GM19463 (cell line): ENCODE data around the gene PTGES.
"Not testable (repeated sequence)": the region's sequence is repeated elsewhere in the genome, so short reads cannot be mapped to it uniquely, and the experiment has no call there.

Experiments
- ATAC-seq: cut with Tn5 transposase; IDR thresholded peaks from one replicate; pipeline ENCODE4 v1.9.1; 2021; ENCODE audit warnings: mild to moderate bottlenecking, moderate library complexity; ENCODE audit not compliant: unreplicated experiment

PTGES gene, protein sequence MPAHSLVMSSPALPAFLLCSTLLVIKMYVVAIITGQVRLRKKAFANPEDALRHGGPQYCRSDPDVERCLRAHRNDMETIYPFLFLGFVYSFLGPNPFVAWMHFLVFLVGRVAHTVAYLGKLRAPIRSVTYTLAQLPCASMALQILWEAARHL

DNA sequence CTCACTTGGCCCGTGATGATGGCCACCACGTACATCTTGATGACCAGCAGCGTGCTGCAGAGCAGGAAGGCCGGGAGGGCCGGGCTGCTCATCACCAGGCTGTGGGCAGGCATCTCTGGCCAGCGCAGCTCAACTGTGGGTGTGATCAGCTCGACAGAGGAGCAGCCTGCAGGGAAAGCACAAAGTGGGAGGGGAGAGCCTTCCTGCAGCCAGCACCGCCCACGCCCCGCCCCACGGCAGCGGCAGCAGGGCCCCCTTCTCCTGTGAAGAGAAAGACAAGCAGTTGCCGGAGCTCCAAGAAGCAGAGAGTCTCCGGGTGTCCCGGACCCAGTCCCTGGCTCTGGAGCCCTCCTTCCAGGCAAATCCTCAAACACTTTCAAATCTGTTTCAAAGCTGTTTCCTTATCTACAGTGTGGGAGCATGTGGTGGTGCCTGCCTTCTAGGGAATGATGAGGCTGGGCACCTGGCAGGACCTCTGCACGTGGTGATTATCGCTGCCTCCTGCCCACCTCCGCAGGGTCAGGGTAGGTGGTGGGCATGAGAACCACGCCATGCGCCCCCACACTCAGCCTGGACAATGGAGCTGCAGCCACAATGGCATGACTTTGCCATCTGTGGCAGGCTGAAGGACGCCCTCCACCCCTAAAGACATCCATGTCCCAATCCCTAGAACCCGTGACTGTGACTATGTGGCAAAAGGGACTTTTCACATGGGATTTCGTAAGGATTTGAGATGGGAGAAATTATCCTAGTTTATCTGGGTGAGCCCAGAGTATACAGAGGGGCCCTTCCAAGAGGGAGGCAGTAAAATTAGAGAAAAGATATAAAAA is at the start of gene PTGES:
TSS of gene PTGES (minus strand) at position 143 of the 830 bp plus-strand sequence. CDS start at position 113, 30 bp downstream.
- ATAC-seq: no peak

DNA sequence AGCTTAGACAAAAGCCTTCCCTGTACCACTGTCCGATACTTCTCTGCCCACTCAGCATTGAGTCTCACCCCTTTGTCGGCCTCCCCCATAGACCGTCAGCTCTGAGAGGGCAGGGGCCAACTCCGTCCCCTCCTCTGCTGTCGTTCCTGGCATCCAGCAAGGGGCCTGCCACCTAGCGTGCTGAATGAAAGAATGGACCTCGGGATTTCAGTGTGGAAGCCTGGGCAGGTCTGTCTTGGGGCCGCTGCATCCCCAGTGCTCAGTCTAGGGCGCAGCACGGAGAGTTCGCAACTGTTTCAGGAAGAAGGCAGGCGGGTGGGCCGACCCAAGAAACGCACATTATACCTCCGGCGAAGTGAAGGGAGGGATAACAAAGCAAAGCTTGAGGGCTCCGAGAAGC is 48.7 kb upstream of the PTGES start:
- ATAC-seq: no peak

DNA sequence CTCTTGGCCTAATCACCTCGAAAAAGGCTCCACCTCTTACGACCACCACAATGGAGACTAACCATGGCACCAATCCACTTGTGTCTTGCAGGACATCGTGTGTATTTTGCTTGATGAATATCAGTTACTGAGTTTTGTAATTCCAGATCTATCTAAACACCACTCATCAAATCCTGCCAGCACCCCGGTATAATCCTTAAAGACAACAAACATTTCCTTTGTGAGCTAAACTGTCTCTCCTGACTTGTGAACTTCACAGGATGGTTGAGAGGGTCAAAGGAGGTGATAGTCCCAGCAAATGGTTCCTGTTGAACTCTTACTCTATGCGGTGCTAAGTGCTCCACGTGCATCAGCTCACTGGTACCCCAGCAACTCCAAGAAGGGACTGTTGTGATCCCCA is 46.1 kb upstream of the PTGES start:
- ATAC-seq: no peak

DNA sequence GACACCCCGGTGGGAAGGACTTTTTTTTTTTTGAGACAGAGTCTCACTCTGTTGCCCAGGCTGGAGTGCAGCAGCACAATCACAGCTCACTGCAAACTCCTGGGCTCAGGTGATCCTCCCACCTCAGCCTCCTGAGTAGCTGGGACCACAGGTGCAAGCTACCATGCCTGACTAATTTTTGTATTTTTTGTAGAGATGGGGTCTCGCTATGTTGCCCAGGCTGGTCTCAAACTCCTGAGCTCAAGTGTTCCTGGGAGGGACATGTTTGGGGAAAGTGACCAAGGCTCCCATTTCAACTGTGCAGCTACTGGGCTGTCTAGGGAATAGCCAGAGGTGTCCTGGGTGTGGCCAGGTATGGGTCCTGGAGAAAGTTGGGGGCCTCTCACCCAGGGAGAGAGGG is 43.2 kb upstream of the PTGES start:
- not testable (repeated sequence) for ATAC-seq

DNA sequence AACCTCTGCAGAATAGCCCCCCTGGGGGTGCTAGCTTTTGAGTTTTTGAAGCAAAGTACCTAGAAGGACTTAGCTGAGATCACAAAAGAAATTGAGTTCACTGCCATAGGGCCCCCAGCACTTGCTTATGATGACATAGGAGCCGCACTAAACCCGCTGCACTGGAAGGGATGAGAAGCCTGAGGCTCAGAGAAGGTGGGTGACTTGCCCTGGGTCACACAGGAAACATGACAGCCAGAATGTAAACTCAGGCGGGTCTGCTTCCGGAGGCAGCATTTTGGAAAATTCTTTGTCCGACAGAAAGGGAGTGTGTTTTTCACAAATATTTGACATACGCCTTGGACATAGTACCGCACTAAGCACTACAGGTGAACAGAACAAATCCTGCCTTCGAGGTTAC is 41.7 kb upstream of the PTGES start:
- no peak for ATAC-seq

DNA sequence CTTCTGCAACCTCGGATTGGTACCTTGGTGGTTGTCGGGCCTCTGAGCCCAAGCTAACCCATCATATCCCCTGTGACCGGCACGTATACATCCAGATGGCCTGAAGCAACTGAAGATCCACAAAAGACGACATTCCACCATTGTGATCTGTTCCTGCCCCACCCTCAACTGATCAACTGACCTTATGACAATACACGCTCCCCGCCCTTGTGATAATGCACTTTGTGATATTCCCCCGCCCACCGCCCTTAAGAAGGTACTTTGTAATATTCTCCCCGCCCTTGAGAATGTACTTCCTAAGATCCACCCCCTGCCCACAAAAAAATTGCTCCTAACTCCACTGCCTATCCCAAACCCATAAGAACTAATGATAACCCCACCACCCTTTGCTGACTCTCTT is 33.6 kb upstream of the PTGES start:
- ATAC-seq: no peak

DNA sequence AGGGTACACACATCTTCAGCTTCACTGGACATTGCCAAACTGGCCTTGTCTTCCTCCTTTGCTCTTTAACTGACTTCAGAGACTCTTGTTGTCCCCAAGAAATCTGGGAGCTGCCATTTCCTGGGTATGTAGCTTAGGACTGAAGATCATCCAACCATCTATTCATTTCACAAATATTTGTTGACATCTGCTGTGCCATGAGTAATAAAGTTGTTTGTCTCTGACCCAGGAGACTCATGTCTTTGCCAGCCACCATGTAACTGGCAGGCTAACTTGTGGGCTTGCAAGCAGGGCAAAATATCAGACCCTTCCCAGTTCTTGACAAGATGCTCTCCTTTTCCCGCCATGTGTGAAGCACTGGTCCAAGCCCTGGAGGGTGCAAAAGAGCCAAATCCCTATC is 33.0 kb upstream of the PTGES start:
- no peak for ATAC-seq

DNA sequence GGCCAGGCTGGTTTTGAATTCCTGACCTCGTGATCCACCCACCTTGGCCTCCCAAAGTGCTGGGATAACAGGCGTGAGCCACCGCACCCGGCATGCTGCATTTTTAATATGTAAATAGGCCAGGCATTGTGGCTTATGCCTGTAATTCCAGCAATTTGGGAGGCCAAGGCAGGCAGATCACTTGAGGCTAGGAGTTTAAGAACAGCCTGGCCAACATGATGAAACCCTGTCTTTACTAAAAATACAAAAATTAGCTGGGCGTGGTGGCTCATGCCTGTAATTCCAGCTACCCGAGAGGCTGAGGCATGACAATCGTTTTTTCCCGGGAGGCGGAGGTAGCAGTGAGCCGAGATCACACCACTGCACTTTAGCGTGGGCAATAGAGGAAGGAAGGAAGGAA is 32.1 kb upstream of the PTGES start:
- not testable (repeated sequence) for ATAC-seq

DNA sequence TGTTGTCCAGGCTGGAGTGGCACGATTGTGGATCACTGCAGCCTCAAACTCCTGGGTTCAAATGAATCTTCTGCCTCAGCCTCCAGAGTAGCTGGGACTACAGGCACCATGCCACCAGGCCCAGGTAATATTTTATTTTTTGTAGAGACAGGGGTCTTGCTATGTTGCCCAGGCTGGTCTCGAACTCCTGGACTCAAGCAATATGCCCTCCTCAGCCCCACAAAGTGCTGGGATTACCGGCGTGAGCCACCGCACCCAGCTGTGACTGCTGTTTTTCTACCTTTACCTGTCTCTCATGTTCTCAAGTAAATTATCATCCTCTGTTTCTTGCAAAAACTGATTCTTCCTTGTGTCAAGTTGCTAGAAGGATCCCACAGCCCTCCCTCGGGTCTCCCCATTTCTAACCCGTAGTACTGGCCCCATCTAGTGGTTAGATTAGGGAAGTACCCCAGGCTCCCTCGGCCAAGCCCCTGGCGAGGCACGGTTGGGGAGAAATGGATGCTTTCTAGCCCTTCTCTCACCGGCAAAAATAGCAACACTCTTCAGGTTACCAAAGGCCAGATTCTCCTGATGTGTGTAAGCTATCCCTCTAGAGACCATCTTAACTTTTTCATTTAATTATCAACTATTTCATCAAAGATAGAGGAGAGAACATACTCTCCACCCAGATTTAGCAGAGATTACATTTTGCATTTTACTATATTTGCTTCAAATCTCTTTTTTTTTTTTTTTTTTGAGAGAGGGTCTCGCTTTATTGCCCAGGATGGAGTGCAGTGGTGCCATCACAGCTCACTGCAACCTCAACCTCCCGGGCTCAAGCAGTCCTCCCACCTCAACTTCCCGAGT is 30.9 kb upstream of the PTGES start:
- ATAC-seq: no peak

DNA sequence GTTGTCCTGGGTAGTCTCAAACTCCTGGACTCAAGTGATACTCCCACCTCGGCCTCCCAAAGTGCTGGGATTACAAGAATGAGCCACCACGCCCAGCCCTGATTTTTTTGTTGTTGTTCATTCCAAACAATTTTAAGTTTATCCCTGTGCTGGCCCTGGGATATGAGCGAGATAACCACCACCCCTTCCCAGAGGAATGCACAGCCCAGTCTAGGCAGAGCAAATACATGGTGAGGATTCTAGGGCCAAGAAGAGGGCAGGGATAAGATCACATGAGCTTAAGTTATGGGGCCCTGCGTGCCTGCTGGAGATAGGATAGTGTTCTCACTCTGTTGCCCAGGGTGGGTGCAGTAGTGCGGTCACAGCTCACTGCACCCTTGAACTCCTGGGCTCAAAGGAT is 29.1 kb upstream of the PTGES start:
- no peak for ATAC-seq

DNA sequence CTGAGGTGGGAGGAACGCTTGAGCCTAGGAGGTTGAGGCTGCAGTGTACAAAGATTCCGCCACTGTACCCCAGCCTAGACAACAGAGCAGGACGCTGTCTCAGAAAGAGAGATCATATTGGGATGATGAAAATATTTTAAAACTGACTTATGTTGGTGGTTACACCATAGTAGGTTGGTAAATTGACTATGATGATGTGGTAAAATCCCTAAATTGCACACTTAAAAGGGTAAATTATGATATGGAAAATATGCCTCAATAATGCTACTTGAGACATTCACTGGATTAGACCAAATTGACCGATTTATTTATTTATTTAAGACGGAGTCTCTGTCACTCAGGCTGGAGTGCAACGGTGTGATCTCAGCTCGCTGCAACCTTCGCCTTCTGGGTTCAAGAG is 28.3 kb upstream of the PTGES start:
- ATAC-seq: no peak

DNA sequence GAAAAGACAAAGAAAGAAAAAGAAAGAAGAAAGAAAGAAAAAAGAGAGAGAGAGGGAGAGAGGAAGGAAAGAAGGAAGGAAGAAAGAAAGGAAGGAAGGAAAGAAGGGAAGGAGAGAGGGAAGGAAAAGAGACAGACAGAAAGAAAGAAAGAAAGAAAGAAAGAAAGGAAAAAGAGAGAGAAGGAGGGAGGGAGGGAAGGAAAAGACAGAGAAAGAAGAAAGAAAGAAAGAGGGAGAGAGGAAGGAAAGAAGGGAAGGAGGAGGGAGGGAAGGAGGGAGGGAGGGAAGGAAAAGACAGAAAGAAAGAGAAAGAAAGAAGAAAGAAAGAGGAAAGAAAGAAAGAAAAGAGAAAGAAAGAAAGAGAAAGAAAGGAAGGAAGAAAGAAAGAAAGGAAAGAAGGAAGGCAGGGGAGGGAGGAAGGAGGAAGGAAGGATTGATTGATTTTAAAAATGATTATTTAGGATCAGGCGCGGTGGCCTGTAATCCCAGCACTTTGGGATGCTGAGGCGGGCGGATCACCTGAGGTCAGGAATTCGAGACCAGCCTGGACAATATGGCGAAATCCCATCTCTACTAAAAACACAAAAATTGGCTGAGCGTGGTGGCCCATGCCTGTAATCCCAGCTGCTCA is 26.8 kb upstream of the PTGES start:
- ATAC-seq: no peak

DNA sequence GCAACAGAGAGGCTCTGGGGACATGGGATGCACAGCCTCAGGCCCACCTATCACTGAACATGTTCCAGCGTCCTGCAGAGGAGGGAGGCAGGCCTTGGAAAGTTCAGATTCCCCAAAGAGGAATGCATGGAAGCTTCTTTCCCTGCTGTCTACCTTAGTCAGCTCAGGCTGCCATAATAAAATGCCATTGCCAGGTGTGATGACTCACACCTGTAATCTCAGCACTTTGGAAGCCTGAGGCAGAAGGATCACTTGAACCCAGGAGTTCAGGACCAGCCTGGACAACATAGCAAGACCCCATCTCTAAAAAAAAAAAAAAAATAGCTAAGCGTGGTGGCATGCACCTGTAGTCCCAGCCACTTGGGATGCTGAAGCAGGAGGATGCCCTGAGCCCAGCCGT is 25.6 kb upstream of the PTGES start:
- no peak for ATAC-seq

DNA sequence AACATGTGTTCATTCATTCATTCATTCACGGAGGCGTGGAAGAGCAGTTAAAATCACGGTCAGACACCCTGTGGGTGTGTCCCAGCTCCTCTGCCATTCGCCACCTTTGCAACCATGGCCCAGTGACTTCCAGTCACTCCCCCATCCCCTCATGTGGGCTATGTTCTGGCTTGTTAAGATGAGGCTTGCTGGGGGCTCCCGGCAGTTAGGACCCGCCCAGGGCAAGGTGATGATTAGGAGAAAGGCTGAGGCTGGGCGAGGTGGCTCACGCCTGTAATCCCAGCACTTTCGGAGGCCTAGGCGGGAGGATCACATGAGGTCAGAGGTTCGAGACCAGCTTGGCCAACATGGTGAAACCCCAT is 24.9 kb upstream of the PTGES start:
- no peak for ATAC-seq

DNA sequence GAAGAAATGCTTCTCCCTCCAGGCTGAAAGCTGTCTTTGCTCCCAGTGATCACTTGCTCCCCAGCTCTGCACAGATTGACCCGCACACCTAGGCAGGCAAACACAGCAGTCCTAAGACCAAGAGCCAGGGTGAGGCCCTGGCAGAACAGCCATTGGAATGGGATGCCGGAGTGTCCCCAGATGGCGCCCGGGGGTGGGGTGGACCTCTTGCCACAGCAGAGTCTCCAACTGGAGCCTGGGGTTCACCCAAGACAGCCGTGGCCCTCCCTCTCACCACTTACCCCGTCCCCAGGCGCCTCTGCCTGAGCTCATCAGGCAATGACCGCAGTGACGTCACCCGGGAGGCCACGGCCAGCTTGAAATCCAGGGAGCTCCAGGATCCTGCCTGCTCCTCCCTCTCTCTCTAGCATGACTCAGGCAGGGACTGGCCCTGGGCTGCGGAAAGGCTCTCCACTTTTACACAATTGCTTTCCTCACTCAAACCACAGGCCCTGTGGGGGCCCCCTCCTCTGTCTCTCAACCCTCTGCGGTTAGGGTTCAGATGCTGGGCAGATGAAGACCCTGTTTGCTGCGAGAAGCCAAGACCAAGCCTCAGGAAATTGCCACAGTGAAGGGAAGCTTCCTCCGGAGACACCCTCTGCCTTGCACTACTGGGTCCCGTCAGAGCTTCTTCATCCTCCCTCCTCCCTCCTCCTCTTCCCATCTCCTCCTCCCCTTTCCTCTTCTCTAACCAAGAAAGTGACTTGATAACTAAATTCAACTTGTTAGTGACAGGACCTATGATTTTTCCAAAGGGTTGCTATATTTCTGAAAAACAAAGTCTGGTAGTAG is 24.3 kb upstream of the PTGES start:
- ATAC-seq: no peak

DNA sequence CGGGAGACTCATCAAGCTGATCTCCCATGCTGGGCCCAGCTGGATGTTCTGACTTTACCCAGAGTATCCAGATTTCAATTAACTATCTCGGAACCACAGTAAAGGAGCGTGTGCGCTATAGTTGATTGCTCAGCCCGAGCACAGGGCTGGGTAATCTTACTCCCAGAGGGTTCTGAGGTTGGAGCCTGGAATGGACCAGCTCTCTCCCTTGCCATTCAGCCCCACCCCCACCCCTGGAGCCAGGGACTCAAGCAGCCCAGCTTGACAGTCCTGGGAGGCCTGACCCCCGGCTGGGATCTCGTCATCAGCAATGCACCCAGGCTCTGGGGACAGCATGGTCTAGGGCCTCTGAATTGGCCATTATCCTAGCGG is 23.7 kb upstream of the PTGES start:
- no peak for ATAC-seq

DNA sequence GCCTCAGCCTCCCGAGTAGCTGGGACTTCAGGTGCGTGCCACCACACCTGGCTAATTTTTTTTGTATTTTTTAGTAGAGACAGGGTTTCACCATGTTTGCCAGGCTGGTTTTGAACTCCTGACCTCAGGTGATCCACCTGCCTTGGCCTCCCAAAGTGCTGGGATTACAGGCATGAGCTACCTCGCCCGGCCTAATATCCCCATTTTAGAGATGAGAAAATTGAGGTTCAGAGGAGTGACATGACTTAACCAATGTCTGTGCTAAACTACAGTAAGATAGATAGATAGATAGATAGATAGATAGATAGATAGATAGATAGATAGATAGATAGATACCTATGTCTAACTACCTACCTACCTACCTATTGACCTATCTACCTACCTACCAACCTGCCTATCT is 23.3 kb upstream of the PTGES start:
- ATAC-seq: not testable (repeated sequence)

DNA sequence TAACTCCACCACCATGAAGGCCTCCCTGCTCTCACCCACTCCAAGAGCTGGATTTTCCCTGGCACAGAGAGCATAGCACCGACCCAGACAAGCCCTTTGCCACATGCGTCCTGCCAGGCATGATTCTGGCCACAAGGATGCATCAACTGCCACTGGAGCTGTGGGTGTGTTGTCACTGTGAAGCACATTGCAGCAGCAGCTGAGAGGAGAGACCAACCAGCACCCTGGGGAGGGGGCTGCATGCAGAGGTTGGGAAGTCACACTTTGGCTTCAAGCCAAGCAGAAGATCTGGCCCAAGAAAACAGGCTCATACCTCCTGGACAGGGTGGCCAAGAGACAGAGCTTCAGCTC is 22.6 kb upstream of the PTGES start:
- ATAC-seq: no peak

DNA sequence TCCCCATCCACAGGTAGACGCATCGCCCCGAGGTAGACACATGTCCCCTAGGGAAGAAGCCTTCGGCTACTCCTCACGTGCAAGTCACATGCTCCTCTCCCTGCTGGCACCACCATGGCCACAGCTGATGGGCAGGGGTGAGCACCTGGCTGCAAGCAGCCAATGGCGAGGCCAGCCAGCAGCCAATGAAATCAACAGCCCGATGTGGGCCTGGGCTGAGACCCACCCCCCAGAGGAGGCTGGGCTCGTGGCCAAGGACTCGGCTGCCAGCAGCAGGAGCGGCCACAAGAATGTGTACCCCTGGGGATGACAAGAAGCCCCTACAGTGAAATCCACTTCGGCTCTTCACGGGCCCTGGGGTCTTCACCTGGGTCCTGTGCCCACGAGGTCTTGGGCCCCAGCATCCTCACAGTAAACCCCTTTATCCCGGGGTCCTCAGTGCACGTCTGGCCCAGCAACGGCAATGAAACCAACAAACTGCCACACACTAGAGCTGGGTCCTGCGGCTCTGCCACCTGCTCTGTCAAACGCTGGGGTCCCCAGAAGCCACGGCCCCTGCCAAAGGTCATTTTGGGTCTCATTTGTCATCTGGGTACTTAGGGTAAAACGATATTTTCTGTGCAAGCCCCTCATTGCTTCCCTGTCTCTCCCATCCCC is 22.1 kb upstream of the PTGES start:
- no peak for ATAC-seq
